ENCODE results near the gene ITPKB.
A peak's percentile ranks its signal among the peaks of the same experiment; 100 is the strongest.

Gene ITPKB

GRCh38 chr1:226637147-226637935 lies 101.7 kb downstream of the ITPKB start:
- H3K9me3 Mint-ChIP-seq = no peaks in the 10 kb centered on the region
- H3K27ac Mint-ChIP-seq = peak overlapping the region; percentile 2
- H3K36me3 Mint-ChIP-seq (ENCODE audit: low read depth) = peaks cover 57% of the 10 kb centered on the region
- H3K4me1 Mint-ChIP-seq (ENCODE audit: low read depth) = peaks cover 53% of the 10 kb centered on the region
- H3K4me3 Mint-ChIP-seq = no peak overlapping the region
- H3K27me3 Mint-ChIP-seq = no peaks in the 10 kb centered on the region

- Mint-ChIP-seq H3K36me3 (ENCODE audit: low read depth) (peaks cover 55% of the 10 kb centered on the region), H3K4me1 (ENCODE audit: low read depth) (peaks cover 55% of the 10 kb centered on the region), H3K9me3 (no peaks in the 10 kb centered on the region), H3K4me3 (no peak overlapping the region), H3K27ac (peak overlapping the region; percentile 2), H3K27me3 (no peaks in the 10 kb centered on the region)
Observed at GRCh38 chr1:226636847-226637096, 102.3 kb downstream of the ITPKB start.

GRCh38 chr1:226635456-226635941 lies 103.6 kb downstream of the ITPKB start:
- Mint-ChIP-seq H3K4me3 (peak overlapping the region; percentile 30), H3K4me1 (ENCODE audit: low read depth) (peaks cover 53% of the 10 kb centered on the region), H3K27ac (peak overlapping the region; percentile 90), H3K9me3 (no peaks in the 10 kb centered on the region), H3K36me3 (ENCODE audit: low read depth) (peaks cover 49% of the 10 kb centered on the region), H3K27me3 (no peaks in the 10 kb centered on the region)

GRCh38 chr1:226634611-226635246 lies 104.4 kb downstream of the ITPKB start:
- H3K36me3 Mint-ChIP-seq (ENCODE audit: low read depth) = peaks cover 41% of the 10 kb centered on the region
- H3K4me1 Mint-ChIP-seq (ENCODE audit: low read depth) = peaks cover 51% of the 10 kb centered on the region
- no peaks in the 10 kb centered on the region for H3K27me3 Mint-ChIP-seq
- H3K27ac Mint-ChIP-seq = peak overlapping the region; percentile 90
- H3K9me3 Mint-ChIP-seq = no peaks in the 10 kb centered on the region
- peak overlapping the region; percentile 43 for H3K4me3 Mint-ChIP-seq

- H3K27ac Mint-ChIP-seq = peak overlapping the region; percentile 83
- peaks cover 36% of the 10 kb centered on the region for H3K36me3 Mint-ChIP-seq (ENCODE audit: low read depth)
- no peaks in the 10 kb centered on the region for H3K27me3 Mint-ChIP-seq
- peak overlapping the region; percentile 43 for H3K4me3 Mint-ChIP-seq
- H3K9me3 Mint-ChIP-seq = no peaks in the 10 kb centered on the region
- H3K4me1 Mint-ChIP-seq (ENCODE audit: low read depth) = peaks cover 51% of the 10 kb centered on the region
Observed at GRCh38 chr1:226634166-226634588, 104.9 kb downstream of the ITPKB start.

GRCh38 chr1:226633541-226634165 lies 105.4 kb downstream of the ITPKB start:
- H3K27ac Mint-ChIP-seq = peak overlapping the region; percentile 97
- H3K9me3 Mint-ChIP-seq = no peaks in the 10 kb centered on the region
- peaks cover 33% of the 10 kb centered on the region for H3K36me3 Mint-ChIP-seq (ENCODE audit: low read depth)
- peaks cover 53% of the 10 kb centered on the region for H3K4me1 Mint-ChIP-seq (ENCODE audit: low read depth)
- peak overlapping the region; percentile 27 for H3K4me3 Mint-ChIP-seq
- no peaks in the 10 kb centered on the region for H3K27me3 Mint-ChIP-seq

GRCh38 chr1:226632922-226633351 lies 106.1 kb downstream of the ITPKB start:
- H3K27me3 Mint-ChIP-seq = no peaks in the 10 kb centered on the region
- H3K27ac Mint-ChIP-seq = peak overlapping the region; percentile 97
- peaks cover 29% of the 10 kb centered on the region for H3K36me3 Mint-ChIP-seq (ENCODE audit: low read depth)
- peak overlapping the region; percentile 27 for H3K4me3 Mint-ChIP-seq
- peaks cover 59% of the 10 kb centered on the region for H3K4me1 Mint-ChIP-seq (ENCODE audit: low read depth)
- H3K9me3 Mint-ChIP-seq = no peaks in the 10 kb centered on the region

- H3K4me1 Mint-ChIP-seq (ENCODE audit: low read depth) = peaks cover 65% of the 10 kb centered on the region
- peak overlapping the region; percentile 97 for H3K27ac Mint-ChIP-seq
- H3K4me3 Mint-ChIP-seq = peak overlapping the region; percentile 18
- H3K27me3 Mint-ChIP-seq = no peaks in the 10 kb centered on the region
- H3K36me3 Mint-ChIP-seq (ENCODE audit: low read depth) = peaks cover 29% of the 10 kb centered on the region
- H3K9me3 Mint-ChIP-seq = no peaks in the 10 kb centered on the region
Observed at GRCh38 chr1:226632169-226632879, 106.8 kb downstream of the ITPKB start.

- peaks cover 67% of the 10 kb centered on the region for H3K4me1 Mint-ChIP-seq (ENCODE audit: low read depth)
- H3K4me3 Mint-ChIP-seq = no peak overlapping the region
- H3K9me3 Mint-ChIP-seq = no peaks in the 10 kb centered on the region
- no peaks in the 10 kb centered on the region for H3K27me3 Mint-ChIP-seq
- H3K36me3 Mint-ChIP-seq (ENCODE audit: low read depth) = peaks cover 24% of the 10 kb centered on the region
- peak overlapping the region; percentile 1 for H3K27ac Mint-ChIP-seq
Observed at GRCh38 chr1:226631229-226632000, 107.7 kb downstream of the ITPKB start.

GRCh38 chr1:226630592-226630991 lies 108.5 kb downstream of the ITPKB start:
- Mint-ChIP-seq H3K9me3 (no peaks in the 10 kb centered on the region), H3K27me3 (no peaks in the 10 kb centered on the region), H3K27ac (no peak overlapping the region), H3K36me3 (ENCODE audit: low read depth) (peaks cover 24% of the 10 kb centered on the region), H3K4me3 (no peak overlapping the region), H3K4me1 (ENCODE audit: low read depth) (peaks cover 65% of the 10 kb centered on the region)

GRCh38 chr1:226629896-226630550 lies 109.1 kb downstream of the ITPKB start:
- Mint-ChIP-seq H3K36me3 (ENCODE audit: low read depth) (peaks cover 20% of the 10 kb centered on the region), H3K4me3 (no peak overlapping the region), H3K27me3 (no peaks in the 10 kb centered on the region), H3K4me1 (ENCODE audit: low read depth) (peaks cover 60% of the 10 kb centered on the region), H3K9me3 (no peaks in the 10 kb centered on the region), H3K27ac (no peak overlapping the region)

GRCh38 chr1:226629210-226629895 lies 109.7 kb downstream of the ITPKB start:
- no peak overlapping the region for H3K27ac Mint-ChIP-seq
- H3K9me3 Mint-ChIP-seq = no peaks in the 10 kb centered on the region
- H3K27me3 Mint-ChIP-seq = no peaks in the 10 kb centered on the region
- no peak overlapping the region for H3K4me3 Mint-ChIP-seq
- peaks cover 53% of the 10 kb centered on the region for H3K4me1 Mint-ChIP-seq (ENCODE audit: low read depth)
- H3K36me3 Mint-ChIP-seq (ENCODE audit: low read depth) = peaks cover 16% of the 10 kb centered on the region

- Mint-ChIP-seq H3K9me3 (no peaks in the 10 kb centered on the region), H3K4me1 (ENCODE audit: low read depth) (peaks cover 46% of the 10 kb centered on the region), H3K27me3 (no peaks in the 10 kb centered on the region), H3K36me3 (ENCODE audit: low read depth) (peaks cover 14% of the 10 kb centered on the region), H3K4me3 (no peak overlapping the region), H3K27ac (no peak overlapping the region)
Observed at GRCh38 chr1:226628612-226629155, 110.4 kb downstream of the ITPKB start.

All from stimulated activated naive CD8-positive, alpha-beta T cell treated with anti-CD3 and anti-CD28 coated beads, Interleukin-15, Interleukin-2, amounts not matched to agents 100 ng/mL and 50 ng/mL, for 24 hours (primary cell).